ENCODE data around the gene SLC23A3.

- TF ChIP-seq EZH2 (IDR thresholded peaks at IDR 0.05; ENCODE audit: insufficient read depth, poor library complexity, severe bottlenecking) (no peak), EZH2phosphoT487 (IDR thresholded peaks at IDR 0.05; ENCODE audit: insufficient read depth, low read depth) (no peak)
Measured at GRCh38 chr2:219186754-219187456, 17.1 kb upstream of the SLC23A3 start.

Data from GM23248 (cell line).